Retinal pigment epithelial cell (primary cell): Measurements from ENCODE around the gene SLC8A1.

Experiments used
- DNase-seq: peaks from one replicate; pipeline ENCODE4 v3.0.0-alpha.2; 2010; ENCODE audit warnings: low read depth
- H3K4me3 ChIP-seq: 2 replicates; pipeline ENCODE4 v1.5.1; 2011; ENCODE audit warnings: mild to moderate bottlenecking, low read length, control low read depth, moderate library complexity
- TF ChIP-seq, protein P1 (sequence below): conservative IDR thresholded peaks from 2 replicates; pipeline ENCODE4 v1.5.1; 2011; ENCODE audit warnings: low read depth, low read length, control low read depth, inconsistent platforms

Gene SLC8A1

DNA sequence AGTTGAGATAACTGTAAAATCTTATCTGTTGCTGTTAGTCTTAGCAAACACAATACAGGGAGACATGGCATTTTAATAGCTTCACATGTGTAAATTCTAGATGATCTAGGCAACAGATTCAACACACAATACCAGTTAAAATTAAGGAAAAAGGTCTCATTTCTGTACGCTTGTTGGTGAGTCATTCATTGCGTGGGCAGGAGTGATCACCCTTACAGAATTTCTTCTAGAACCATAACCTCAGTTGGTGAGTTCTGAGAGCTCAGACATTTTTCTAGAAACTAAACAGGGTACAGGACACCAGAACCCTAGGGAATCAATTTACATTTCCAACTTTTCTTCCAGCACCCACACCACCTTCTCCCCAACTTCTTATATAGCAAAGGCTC lies 81.9 kb downstream of the SLC8A1 start:
- no peak for DNase-seq
- H3K4me3 ChIP-seq = no peak overlapping the region
- TF ChIP-seq, protein P1, sequence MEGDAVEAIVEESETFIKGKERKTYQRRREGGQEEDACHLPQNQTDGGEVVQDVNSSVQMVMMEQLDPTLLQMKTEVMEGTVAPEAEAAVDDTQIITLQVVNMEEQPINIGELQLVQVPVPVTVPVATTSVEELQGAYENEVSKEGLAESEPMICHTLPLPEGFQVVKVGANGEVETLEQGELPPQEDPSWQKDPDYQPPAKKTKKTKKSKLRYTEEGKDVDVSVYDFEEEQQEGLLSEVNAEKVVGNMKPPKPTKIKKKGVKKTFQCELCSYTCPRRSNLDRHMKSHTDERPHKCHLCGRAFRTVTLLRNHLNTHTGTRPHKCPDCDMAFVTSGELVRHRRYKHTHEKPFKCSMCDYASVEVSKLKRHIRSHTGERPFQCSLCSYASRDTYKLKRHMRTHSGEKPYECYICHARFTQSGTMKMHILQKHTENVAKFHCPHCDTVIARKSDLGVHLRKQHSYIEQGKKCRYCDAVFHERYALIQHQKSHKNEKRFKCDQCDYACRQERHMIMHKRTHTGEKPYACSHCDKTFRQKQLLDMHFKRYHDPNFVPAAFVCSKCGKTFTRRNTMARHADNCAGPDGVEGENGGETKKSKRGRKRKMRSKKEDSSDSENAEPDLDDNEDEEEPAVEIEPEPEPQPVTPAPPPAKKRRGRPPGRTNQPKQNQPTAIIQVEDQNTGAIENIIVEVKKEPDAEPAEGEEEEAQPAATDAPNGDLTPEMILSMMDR = no peak

DNA sequence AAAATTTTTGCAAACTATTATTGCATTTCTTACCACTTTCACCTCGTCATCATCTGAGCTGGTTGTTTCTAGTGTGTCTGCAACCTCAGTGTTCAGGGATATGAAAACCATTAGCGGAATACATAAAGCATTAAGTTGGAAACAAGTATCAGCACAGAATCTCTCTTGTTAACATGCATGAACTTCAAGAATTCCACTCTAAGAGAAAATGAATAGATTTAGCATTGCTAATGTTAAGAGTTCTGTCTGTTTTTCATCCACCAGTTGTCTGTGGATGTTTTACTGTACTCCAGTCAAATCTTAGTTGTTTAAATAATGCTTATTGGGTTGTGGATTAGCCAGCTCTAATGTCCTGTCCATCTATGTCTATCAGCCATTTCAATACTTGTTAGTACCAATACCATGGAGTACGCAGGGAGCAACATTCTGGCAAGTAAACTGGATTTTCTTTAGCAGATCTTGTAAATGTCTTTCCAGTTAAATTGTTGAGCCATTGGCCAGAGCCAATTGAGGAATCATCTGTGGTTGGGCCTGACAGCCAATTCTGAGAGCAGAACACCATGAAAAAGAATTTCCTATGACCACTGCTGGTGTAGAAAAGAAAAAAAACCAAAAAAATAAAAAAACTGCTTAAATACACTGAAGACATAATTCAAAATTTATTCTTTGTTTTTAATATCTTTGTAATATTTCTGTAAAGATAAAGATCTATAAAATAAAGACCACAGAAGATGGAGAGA lies 82.5 kb downstream of the SLC8A1 start:
- no peak for DNase-seq

DNA sequence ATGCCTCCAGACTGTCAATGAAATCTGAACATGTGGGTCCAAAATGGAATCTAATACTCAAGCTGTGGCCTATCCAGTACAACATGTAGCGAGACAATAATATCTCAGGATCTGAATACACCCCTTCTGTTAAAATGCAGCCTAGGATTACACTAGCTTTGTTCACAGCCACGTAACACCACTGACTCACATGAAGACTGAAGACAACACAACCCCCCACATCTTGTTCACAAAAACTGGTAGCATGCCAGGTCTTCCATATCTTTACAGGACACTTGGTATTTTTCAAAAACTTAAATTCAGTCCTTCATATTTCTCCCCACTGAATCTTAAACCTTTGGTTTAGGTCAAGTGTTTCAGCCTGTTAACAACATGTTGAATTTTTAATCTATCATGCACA lies 84.2 kb downstream of the SLC8A1 start:
- no peak for DNase-seq
- no peak overlapping the region for H3K4me3 ChIP-seq
- TF ChIP-seq, protein P1 = no peak

More for the DNA sequence above, 82.5 kb downstream of the SLC8A1 start:
- no peak overlapping the region for H3K4me3 ChIP-seq
- TF ChIP-seq, protein P1 = no peak

DNA sequence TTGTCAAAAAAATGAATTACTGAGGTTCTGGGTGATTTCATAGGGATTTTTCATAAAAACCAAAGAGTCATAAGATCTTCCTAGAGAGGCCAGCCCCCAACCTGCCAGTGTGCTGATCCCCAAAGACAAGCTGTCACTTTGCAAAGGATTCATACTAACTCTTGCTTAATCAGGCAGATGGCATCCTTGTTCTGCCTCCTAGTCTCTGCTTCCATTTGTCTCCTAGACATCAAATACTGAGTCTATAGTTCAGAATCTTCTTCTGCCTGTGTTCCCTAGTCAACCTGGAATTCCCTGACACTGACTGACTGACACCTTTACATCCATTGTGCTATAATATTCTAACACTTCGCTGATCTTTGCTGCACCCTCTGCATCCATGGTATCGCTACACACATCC lies 84.9 kb downstream of the SLC8A1 start:
- TF ChIP-seq, protein P1 = no peak
- H3K4me3 ChIP-seq = no peak overlapping the region
- no peak for DNase-seq

DNA sequence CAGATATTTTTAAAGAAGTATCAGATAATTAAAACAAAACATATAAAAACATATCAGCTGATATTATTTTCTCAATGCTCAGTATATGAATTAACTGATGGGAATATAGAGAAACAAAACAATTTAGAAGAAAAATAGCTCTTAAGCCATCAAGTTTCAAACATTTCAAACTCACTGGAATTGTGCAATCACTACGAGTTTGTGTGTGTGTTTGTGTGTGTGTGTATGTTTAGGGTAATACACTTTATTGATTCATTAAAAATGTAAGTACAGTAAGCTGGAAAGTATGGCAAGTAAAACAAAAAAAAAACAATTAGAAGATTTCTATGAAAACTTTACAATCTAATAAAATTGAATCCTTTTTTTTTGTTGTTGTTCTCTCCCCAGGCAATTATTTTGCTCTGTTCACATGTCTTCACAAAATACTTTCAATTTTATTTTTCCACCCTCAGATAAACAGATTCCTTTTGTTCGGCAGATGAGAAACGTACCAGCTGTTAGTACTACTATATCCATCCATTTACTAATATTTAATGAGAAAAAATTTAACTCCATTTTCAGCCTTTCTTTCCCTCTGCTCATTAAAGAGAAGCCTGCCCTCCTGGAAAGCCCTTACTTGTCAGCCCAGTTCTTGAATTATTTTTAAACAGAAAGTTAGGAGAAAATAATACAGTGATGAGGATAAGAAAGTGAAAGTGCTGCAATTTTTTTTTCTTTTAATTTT lies 87.6 kb downstream of the SLC8A1 start:
- H3K4me3 ChIP-seq = peak overlapping the region; percentile 12
- no peak for DNase-seq
- TF ChIP-seq, protein P1 = no peak

DNA sequence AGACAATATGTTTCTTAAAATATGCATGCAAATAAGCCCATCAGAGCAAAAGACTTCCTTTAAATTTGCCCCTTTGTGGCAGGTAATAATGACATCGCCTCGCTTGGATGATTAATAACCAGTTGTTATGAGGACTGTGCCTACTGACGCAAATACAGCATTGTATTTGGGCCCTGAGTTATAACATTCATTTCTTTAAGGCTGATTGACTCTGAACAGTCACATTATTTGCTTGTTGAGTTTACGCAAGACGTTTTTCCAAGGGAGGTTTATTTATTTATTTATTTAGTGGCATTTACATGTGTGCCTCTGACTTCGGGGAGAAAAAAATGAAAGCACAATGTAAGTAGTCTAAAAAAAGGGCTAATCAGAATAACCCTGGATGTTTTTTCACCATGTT lies 88.3 kb downstream of the SLC8A1 start:
- DNase-seq = no peak
- TF ChIP-seq, protein P1 = no peak
- no peak overlapping the region for H3K4me3 ChIP-seq

DNA sequence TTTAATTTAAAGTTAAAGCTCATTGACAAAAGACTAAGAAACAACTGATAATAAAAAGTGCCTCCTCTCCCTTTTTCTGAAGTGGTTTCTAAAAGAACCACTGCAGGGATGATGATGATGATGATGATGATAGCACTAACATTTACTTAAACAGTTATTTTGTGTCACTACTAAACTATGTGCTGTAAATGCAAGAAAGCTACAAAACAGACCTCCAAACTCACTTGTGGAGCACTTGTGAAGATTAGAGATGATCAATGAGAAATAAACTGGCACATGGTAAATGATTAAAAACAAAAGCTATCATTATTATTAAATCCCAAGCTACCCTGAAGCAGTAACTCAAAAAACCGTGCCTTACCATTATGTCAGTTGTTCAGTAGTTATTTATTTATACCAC lies 88.7 kb downstream of the SLC8A1 start:
- TF ChIP-seq, protein P1 = no peak
- no peak overlapping the region for H3K4me3 ChIP-seq
- DNase-seq = no peak
